Measurements from ENCODE around the gene MKNK2.

DNA sequence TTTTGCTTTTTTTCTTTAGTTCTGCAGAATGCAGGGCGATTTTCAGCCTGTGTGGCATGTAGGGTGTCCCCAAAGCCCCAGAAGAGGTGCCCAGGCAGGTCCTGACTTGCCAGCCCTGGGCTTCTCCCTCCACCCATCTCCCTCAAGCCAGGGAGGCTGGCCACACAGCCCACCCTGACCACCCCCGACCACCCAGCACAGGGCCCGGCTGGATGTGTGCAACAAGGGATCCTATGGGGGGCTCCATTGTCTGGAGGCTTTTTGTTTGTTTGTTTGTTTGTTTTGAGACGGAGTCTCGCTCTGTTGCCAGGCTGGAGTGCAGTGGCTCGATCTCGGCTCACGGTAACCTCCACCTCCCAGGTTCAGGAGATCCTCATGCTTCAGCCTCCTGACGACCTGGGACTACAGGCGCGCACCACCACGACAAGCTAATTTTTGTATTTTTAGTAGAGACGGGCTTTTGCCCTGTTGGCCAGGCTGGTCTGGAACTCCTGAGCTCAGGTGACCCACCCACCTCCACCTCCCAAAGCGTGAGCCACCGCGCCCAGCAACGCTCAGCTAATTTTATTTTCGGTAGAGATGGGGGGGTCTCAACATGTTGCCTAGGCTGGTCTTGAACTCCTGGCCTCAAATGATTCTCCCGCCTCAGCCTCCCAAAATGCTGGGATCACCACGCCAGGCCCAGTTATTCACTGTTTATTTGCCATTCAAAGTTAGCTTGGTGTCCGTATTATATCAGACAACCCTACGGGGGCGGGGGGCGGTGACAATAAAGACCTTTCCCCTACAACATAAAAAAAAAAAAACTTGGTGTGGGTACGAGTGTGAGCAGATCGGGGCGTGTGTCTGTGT is 7.8 kb upstream of the MKNK2 start:
- TF ChIP-seq CTCF (IDR thresholded peaks at IDR 0.05; ENCODE audit: insufficient read depth, low read length) (no peak), POLR2AphosphoS5 (IDR thresholded peaks at IDR 0.05; ENCODE audit: low read depth) (no peak), REST (IDR thresholded peaks at IDR 0.05; ENCODE audit: insufficient replicate concordance, low read depth) (no peak), GABPA (IDR thresholded peaks at IDR 0.05; ENCODE audit: low read depth) (no peak)
